Upper lobe of left lung (tissue), 6 donors: ENCODE measurements around the gene TBX1. TPM values are rescaled to one million over a fixed set of nuclear protein-coding genes. Genes with fewer than 3 reads are reported as not detected.

ENCODE experiments used
- ATAC-seq, 2 donors: fragments of 200-7000 bp; cut with Tn5 transposase; one replicate each; pipeline ENCODE4 v1.9.1; 2022; ENCODE audit warnings: mild to moderate bottlenecking in 2 of 2, moderate library complexity in 2 of 2; ENCODE audit not compliant: low FRiP score in 2 of 2
- DNase-seq, 2 donors: peaks; one replicate each; pipeline ENCODE4 v3.0.0-alpha.2; 2019 to 2020
- H3K27ac ChIP-seq, 4 donors: fragments of 200-600 bp; sonication (generic); one replicate each; pipeline ENCODE4 v1.5.1; 2016 to 2019
- H3K27me3 ChIP-seq, 4 donors: fragments of 200-600 bp; sonication (generic); one replicate each; pipeline ENCODE4 v1.5.1; 2017 to 2019
- H3K36me3 ChIP-seq, 4 donors: fragments of 200-600 bp; sonication (generic); one replicate each; pipeline ENCODE4 v1.5.1; 2016 to 2019
- H3K4me1 ChIP-seq, 4 donors: fragments of 200-600 bp; sonication (generic); one replicate each; pipeline ENCODE4 v1.5.1; 2018 to 2019
- H3K4me3 ChIP-seq, 4 donors: fragments of 200-600 bp; sonication (generic); one replicate each; pipeline ENCODE4 v1.5.1; 2017 to 2019; ENCODE audit warnings: mild to moderate bottlenecking in 2 of 4, moderate library complexity in 1 of 4
- H3K9me3 ChIP-seq, 4 donors: fragments of 200-600 bp; sonication (generic); one replicate each; pipeline ENCODE4 v1.5.1; 2018 to 2019
- EP300 ChIP-seq, 4 donors: sonication (generic); formaldehyde crosslinking; IDR thresholded peaks; one replicate each; pipeline ENCODE4 v1.5.1; 2017; ENCODE audit warnings: antibody characterized with exemption in 4 of 4, control low read depth in 2 of 4
- POLR2A ChIP-seq, 4 donors: fragments of 450-650 bp; IDR thresholded peaks; one replicate each; pipeline ENCODE4 v1.5.1; 2016 to 2017; ENCODE audit warnings: antibody characterized with exemption in 4 of 4, mild to moderate bottlenecking in 2 of 4
- POLR2AphosphoS5 ChIP-seq, 2 donors: sonication (generic); formaldehyde crosslinking; IDR thresholded peaks; one replicate each; pipeline ENCODE4 v1.5.1; 2017; ENCODE audit warnings: antibody characterized with exemption in 2 of 2
- WGBS, 2 donors: methylation state at CpG; one replicate each; pipeline ENCODE4 v1.1.5; 2017 to 2018; 5-methylcytosine and 5-hydroxymethylcytosine counted together
- total RNA-seq, 6 donors: library from RNA; depleted of rRNA in 4 of 6; stranded (reverse); fragments of >200 nt in 4 of 6; gene quantifications; one replicate each; pipeline versions ENCODE4 v1.1.0 to v1.2.1, GENCODE V29; 2016 to 2021
- TF ChIP-seq, protein P1 (sequence below), 6 experiments: fragments of 450-650 bp in 4 of 6; fragments of 200-600 bp in 2 of 6; sonication (generic) in 2 of 6; IDR thresholded peaks; one replicate each; pipeline ENCODE4 v1.5.1; 2016 to 2019; ENCODE audit warnings: antibody characterized with exemption in 6 of 6
- donor health status: DM: no; HTN: no; CAD: no; lungs with moderate emphysema.
- donor health status: DM: no; HTN: yes; CAD: no; lungs with severe emphysema.

Gene TBX1
- total RNA-seq, 6 donors from 2014 or later = 1.0 to 12.2 (median 5.4) TPM

DNA sequence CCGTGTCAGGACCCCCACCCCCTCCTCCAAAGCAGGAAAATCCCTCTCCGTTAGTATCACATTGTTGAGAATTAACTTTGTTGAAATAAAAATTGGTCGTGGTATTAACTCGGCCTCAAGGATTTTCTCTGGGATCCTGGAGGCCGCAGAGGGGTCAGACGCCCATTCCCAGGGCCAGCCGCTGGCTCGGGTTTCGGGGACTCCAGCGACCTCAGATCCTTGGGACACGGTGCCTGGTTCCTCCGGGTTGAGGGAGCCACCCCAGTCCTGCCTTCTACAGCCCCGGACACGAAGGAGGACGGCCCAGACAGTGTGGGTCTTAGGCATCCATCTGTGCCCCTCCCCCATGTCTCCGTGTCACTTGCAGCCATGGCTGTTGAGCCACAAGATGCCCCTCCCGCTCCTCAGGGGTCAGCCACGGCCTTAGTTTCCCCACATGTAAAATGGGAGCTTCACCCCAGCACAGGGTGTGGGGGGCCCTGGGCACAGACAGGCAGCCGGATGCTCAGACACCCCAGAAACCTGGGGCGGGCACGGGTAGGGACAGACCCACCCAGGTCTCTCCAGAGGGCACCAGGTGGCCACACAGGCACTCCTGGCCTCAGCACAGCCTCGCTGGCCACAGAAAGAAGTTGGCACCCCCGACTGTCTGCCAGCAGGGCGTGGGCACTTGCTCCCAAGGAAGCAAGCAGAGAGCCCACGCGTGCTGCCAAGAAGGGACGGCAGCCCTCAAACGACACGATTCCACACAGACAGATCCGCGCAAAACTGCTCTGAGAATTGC, 21.7 kb upstream of the TBX1 start:
- Histone ChIP-seq H3K27me3 (no peaks in the 10 kb centered on the region), H3K36me3 (no peaks in the 10 kb centered on the region), H3K4me3 (no peak overlapping the region), H3K9me3 (no peaks in the 10 kb centered on the region), H3K4me1 (no peaks in the 10 kb centered on the region), H3K27ac (no peak overlapping the region)
- 73 to 75% methylated on average over 15 to 29 of the region's 31 CpGs for WGBS, 2 donors
- DNase-seq (peak in 1 of 2 donors; percentile 51), ATAC-seq (no peak)
- TF ChIP-seq, protein P1, sequence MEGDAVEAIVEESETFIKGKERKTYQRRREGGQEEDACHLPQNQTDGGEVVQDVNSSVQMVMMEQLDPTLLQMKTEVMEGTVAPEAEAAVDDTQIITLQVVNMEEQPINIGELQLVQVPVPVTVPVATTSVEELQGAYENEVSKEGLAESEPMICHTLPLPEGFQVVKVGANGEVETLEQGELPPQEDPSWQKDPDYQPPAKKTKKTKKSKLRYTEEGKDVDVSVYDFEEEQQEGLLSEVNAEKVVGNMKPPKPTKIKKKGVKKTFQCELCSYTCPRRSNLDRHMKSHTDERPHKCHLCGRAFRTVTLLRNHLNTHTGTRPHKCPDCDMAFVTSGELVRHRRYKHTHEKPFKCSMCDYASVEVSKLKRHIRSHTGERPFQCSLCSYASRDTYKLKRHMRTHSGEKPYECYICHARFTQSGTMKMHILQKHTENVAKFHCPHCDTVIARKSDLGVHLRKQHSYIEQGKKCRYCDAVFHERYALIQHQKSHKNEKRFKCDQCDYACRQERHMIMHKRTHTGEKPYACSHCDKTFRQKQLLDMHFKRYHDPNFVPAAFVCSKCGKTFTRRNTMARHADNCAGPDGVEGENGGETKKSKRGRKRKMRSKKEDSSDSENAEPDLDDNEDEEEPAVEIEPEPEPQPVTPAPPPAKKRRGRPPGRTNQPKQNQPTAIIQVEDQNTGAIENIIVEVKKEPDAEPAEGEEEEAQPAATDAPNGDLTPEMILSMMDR (IDR thresholded peaks at IDR 0.05) = no peak

DNA sequence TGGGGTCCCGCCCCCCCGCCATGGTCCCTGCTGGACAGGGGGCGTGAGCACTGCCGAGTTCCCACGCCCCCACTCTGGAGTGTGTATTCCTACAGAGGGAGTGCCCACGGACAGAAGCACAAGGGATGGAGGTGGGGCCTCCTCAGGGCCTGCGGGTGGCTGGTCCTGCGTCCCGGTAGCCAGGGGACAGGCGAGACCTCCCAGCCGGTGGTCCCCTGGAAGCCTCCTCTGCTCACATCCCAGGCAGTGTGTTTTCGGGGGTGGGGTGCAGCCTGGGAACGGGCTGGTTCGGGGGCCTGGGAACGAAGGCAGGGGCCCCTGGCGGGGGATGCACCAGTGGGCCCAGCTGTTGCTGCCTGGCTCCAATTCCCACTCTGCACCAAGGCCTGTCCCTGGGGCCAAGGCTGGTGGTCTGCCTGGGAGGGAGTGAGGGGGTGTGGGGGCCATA, 21.1 kb upstream of the TBX1 start:
- Histone ChIP-seq H3K4me3 (no peak overlapping the region), H3K27ac (no peak overlapping the region), H3K4me1 (no peaks in the 10 kb centered on the region), H3K36me3 (no peaks in the 10 kb centered on the region), H3K27me3 (no peaks in the 10 kb centered on the region), H3K9me3 (no peaks in the 10 kb centered on the region)
- 53% methylated on average over 16 of the region's 16 CpGs; no CpG with 5 or more reads in 1 of the 2 donors for WGBS, 2 donors
- DNase-seq = peak in 1 of 2 donors; percentile 54
- TF ChIP-seq, protein P1 (IDR thresholded peaks at IDR 0.05) = no peak
- TF ChIP-seq POLR2AphosphoS5 (IDR thresholded peaks at IDR 0.05) (no peak), POLR2A (IDR thresholded peaks at IDR 0.05) (no peak), EP300 (IDR thresholded peaks at IDR 0.05) (no peak)
- no peak for ATAC-seq

DNA sequence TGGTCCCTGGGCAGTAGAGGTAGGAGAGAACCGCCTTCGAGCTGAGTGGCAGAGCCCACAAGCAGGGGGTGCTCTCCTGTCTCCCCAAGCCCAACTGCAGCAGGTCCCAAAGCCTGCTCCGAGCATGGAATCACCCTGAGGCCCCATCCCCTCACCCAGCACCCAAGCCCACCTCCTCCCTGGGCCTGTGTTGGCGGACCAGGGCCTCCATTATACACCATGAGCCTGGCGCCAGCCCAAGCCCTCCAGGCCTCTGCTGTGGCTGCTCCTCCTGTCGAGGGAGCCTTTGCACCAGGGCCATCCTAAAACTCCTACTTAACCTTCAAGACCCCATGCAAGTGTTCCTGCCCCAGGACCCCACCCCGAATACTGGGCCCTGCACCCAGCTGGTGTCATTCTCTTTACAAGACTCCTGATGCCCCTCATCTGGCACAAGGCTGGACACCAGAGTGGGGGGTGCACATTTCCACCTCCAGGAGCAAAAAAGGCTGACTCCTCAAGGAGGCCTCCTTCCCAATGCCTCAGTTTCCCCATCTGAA, 20.6 kb upstream of the TBX1 start:
- WGBS, 2 donors = 70 to 90% methylated on average over 2 to 7 of the region's 7 CpGs
- no peaks in the 10 kb centered on the region for H3K9me3 ChIP-seq
- DNase-seq (peak in 1 of 2 donors; percentile 39), ATAC-seq (no peak)
- no peaks in the 10 kb centered on the region for H3K36me3 ChIP-seq
- no peak overlapping the region for H3K4me3 ChIP-seq
- no peaks in the 10 kb centered on the region for H3K27me3 ChIP-seq
- no peak for TF ChIP-seq POLR2AphosphoS5 (IDR thresholded peaks at IDR 0.05)
- TF ChIP-seq EP300 (IDR thresholded peaks at IDR 0.05) = no peak
- TF ChIP-seq, protein P1 (IDR thresholded peaks at IDR 0.05) = no peak
- no peak for TF ChIP-seq POLR2A (IDR thresholded peaks at IDR 0.05)
- H3K4me1 ChIP-seq = no peaks in the 10 kb centered on the region
- H3K27ac ChIP-seq = no peak overlapping the region

DNA sequence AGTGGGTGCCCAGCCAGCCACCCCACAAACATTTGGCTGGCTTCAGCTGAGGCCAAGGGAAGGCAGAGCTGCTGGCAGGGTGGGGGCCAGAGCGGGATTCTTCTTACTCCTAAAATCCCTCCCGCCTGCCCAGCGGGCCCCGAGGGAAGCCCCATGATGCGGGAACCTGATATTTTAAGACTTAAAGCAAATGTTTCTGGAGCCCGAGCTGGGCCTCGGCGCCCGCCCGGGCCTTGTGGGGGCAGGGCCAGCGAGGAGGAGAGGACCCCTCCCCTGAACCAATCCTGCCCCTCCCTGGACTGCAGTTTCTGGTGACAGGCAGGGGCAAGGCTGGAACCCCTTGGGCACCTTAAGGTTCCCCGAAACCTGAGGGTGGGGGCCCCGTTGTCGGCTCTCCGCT, 20.0 kb upstream of the TBX1 start:
- Histone ChIP-seq H3K27ac (no peak overlapping the region), H3K36me3 (no peaks in the 10 kb centered on the region), H3K9me3 (no peaks in the 10 kb centered on the region), H3K4me1 (no peaks in the 10 kb centered on the region), H3K27me3 (no peaks in the 10 kb centered on the region), H3K4me3 (no peak overlapping the region)
- DNase-seq = peak in 1 of 2 donors; percentile 73
- ATAC-seq = no peak
- 77 to 88% methylated on average over 4 to 15 of the region's 15 CpGs for WGBS, 2 donors
- TF ChIP-seq EP300 (IDR thresholded peaks at IDR 0.05) = no peak
- TF ChIP-seq, protein P1 (IDR thresholded peaks at IDR 0.05) = no peak

DNA sequence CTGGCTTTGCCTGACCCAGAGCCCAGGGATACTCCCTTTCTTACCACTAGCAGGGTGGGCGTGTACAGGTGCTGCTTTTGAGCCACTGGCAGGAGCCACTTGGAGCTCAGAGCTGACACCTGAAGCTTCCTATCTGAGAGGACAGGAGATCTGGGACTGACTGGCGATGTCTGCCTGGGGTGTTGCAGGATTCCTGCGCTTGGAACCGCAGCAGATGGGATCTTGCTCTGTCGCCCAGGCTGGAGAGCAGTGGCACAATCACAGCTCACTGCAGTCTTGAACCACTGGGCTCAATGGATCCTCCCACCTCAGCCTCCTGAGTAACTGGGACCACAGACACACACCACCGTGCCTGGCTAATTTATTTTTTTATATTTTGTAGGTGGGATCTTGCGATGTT, 19.5 kb upstream of the TBX1 start:
- Histone ChIP-seq H3K9me3 (no peaks in the 10 kb centered on the region), H3K27me3 (no peaks in the 10 kb centered on the region), H3K36me3 (no peaks in the 10 kb centered on the region), H3K4me3 (no peak overlapping the region), H3K4me1 (no peaks in the 10 kb centered on the region), H3K27ac (no peak overlapping the region)
- ATAC-seq (no peak), DNase-seq (no peak)
- WGBS, 2 donors = 88 to 90% methylated on average over 4 to 7 of the region's 7 CpGs
- no peak for TF ChIP-seq POLR2A (IDR thresholded peaks at IDR 0.05)
- TF ChIP-seq, protein P1 (IDR thresholded peaks at IDR 0.05) = no peak
- TF ChIP-seq EP300 (IDR thresholded peaks at IDR 0.05) = no peak
- TF ChIP-seq POLR2AphosphoS5 (IDR thresholded peaks at IDR 0.05) = no peak
